ENCODE data around the gene COX6A2.

DNA sequence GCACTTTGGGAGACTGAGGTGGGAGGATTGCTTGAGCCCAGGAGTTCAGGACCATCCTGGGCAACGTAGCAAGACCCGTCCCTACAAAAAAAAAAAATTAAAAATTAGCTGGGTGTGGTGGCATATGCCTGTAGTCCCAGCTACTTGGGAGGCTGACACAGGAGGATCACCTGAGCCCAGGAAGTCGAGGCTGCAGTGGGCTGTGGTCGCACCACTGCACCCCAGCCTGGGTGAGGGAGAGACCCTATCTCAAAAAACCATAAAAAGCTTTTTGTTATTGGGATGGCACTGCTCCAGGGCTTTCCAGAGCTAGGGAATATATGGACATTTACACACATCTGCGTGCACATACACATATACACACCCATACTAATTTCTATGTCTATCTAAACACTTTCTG is 23.0 kb upstream of the COX6A2 start:
- no peak for TF ChIP-seq POLR2A (IDR thresholded peaks at IDR 0.05)
- TF ChIP-seq, protein P1, sequence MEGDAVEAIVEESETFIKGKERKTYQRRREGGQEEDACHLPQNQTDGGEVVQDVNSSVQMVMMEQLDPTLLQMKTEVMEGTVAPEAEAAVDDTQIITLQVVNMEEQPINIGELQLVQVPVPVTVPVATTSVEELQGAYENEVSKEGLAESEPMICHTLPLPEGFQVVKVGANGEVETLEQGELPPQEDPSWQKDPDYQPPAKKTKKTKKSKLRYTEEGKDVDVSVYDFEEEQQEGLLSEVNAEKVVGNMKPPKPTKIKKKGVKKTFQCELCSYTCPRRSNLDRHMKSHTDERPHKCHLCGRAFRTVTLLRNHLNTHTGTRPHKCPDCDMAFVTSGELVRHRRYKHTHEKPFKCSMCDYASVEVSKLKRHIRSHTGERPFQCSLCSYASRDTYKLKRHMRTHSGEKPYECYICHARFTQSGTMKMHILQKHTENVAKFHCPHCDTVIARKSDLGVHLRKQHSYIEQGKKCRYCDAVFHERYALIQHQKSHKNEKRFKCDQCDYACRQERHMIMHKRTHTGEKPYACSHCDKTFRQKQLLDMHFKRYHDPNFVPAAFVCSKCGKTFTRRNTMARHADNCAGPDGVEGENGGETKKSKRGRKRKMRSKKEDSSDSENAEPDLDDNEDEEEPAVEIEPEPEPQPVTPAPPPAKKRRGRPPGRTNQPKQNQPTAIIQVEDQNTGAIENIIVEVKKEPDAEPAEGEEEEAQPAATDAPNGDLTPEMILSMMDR (IDR thresholded peaks at IDR 0.05) = no peak

Measured in breast epithelium (tissue), 3 donors.